DMS153 treated with DMSO at 0.1 percent for 48 hours (cell line): Measurements from ENCODE around the gene KRTAP5-5.
"Not testable (repeated sequence)": the region's sequence is repeated elsewhere in the genome, so short reads cannot be mapped to it uniquely, and the experiment has no call there.

Experiments
- DNase-seq: peaks from one replicate; lab custom pipeline; 2025; ENCODE audit not compliant: unreplicated experiment; lab: John Stamatoyannopoulos, UW

KRTAP5-5 gene

GRCh38 chr11:1655168-1656060 lies 25.8 kb downstream of the KRTAP5-5 start:
- DNase-seq, result no peak

GRCh38 chr11:1656061-1656441 lies 26.5 kb downstream of the KRTAP5-5 start:
- DNase-seq, result no peak

- no peak for DNase-seq
Observed at GRCh38 chr11:1656670-1657069, 27.1 kb downstream of the KRTAP5-5 start.

DNA sequence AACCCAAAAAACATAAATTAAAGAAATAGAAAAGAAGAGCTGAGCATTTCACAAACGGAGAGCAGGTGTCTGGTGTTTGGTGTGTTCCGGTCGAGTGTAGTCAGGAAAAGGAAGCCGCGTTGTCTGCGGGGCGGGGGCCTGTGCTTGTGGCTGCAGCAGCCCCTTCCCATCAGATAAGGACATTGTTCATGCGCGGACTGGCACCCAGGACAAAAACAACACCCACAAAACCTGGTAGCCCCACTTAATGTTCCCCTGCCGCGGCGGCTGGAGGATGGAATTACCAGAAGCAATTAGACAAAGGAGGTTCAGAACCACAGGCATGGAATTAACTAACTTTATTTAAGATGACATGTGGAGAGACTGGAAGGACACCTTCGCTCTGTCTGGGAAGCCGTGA lies 29.9 kb downstream of the KRTAP5-5 start:
- no peak for DNase-seq

GRCh38 chr11:1660111-1660867 lies 30.7 kb downstream of the KRTAP5-5 start:
- DNase-seq, result no peak

DNA sequence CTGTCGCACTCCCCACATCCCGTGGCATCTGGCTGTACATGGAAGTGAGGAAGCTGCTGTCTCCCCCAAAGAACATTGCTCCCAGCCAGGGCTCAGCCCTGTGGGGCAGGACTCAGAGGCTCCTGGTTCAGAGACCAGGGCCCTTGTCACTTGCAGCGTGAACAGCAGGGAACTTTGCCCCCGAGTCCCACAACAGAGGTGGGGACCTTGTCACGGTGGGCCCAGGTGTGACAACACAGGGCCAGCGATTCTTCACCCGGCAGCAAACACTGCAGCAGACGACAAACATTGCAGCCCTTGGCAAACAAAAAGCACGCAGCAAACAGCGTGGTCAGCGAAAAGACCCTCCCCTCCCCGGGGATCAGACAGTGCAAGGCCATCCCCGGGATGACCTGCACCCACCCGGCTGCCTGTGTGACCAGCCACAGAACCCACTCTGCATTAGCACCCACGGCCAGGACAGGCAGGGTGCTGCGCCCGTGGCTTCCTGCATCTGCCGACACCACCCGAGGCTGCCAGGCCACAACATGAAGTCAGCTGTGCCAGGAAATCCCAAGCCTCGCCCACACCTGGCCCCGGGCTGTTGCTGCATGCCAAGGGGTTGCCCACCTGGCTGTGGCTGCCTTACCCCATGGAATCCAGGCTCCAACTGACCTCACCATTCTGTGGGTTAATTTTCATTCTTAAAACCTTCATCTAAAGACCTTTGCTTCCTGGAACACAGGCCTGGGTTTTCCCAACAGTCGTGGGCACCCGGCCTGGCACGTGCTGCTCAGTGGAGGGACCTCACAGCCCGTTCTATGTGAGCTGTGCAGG lies 32.1 kb downstream of the KRTAP5-5 start:
- DNase-seq, result not testable (repeated sequence)

DNA sequence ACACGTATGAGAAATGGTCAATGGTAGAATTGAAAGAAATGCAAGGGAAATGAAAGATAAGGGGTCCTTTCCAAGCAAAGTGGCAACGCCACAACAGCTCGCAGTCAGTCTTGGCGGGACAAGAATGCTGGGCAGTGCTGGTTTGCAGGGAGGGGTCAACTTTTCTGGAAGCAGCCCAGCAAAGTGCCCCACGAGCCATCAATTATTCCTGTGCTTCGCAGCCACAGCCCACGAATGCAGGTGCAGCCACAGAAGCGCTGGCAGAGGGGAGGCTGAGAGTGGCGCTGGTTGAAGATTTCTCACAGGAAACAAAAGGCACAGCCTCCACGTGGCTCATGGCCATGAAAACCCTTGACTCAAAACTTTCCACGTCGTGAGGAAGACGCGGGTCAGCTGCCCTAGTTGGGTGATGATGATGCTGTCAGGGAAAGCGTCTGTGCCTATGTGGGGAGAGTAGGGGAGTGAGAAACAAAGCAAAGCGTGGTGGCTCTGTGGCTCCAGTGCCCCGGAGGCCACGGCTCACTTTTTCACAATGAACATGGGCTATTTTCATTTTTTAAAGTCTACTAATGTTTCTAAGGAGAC lies 33.2 kb downstream of the KRTAP5-5 start:
- DNase-seq, result not testable (repeated sequence)

- no peak for DNase-seq
Observed at GRCh38 chr11:1665313-1665712, 35.7 kb downstream of the KRTAP5-5 start.

DNA sequence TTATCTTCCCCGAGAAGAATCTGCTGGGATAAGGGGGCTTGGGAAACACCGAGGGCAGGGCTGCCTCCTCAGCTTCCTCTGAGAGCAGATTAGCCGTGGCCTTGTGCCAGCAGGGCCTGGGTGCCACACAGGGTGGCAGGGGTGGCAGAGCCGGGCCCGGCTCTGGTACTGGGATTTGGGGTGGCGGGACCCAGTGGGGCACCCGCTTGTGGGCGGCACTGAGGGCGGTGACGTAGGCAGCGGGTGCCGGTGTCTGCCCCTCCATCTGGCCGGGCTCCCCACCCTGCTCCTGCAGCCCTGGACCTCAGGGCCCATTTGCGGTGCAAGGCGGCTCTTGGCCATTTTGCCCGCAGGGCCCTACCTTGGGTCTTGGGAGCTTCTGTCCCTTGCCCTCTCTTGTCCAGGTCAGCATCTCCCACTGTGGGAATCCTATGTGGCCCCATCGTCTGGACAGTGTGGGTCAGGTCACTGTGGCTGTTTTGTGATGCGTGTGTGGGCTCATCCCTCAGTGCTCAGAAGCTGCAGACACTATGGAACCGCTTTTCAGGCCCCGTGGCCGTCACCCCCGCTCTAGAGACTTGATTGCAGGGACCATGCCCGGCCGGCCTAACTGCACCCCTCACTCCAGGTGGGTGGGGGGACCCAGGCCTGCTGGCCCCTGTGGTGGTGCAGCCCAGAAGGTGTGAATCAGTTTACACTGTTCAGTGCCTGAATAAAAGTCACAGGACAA lies 37.7 kb downstream of the KRTAP5-5 start:
- DNase-seq, result no peak

DNA sequence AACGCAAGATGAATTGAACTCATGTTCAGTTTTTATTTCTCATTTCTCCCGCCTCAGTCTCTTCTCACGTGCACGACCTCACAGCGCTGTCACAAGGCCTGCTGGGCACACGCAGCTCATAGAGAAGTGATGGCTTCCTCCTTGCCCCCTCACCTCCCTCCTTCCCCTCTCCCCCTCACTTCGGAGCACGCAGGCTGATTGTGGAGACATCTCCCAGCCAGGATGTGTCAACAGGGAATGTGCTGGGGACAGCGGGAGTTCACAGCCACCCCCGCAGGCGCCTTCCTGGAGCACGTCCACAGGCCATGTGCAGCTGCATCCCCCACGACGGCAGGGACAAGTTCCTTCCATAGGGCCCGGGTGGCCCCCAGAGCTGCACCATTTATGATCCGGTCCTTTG lies 38.3 kb downstream of the KRTAP5-5 start:
- DNase-seq, result no peak

GRCh38 chr11:1668911-1669473 lies 39.4 kb downstream of the KRTAP5-5 start:
- no peak for DNase-seq

- no peak for DNase-seq
Observed at GRCh38 chr11:1669546-1670218, 40.1 kb downstream of the KRTAP5-5 start.

DNA sequence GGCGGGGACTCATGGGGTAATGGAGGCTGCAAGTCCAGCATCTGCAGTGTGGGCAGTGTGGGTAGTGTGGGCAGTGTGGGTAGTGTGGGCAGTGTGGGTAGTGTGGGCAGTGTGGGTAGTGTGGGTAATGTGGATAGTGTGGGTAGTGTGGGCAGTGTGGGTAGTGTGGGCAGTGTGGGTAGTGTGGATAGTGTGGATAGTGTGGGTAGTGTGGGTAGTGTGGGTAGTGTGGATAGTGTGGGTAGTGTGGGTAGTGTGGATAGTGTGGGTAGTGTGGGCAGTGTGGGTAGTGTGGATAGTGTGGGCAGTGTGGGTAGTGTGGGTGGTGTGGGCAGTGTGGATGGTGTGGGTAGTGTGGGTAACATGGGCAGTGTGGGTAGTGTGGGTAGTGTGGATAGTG lies 40.9 kb downstream of the KRTAP5-5 start:
- not testable (repeated sequence) for DNase-seq

GRCh38 chr11:1670905-1671371 lies 41.4 kb downstream of the KRTAP5-5 start:
- DNase-seq, result no peak

DNA sequence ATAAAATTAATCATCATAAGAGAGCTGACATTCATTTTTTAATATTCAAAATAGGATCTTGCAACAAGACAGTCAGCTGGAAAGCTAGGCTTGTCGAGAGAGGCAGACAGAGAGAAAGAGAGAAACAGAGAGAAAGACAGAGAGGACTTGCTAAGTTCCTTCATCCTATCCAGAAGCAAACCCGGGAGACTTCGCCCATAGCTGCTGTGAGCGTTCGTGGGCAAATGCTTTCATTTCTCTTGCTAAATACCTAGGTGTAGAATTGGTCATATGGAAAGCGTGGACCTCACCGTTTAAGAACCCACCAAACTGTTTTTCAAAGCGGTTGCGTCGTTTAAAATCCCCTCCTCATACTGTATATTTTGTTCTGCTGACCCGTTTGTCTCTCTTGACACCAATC lies 42.1 kb downstream of the KRTAP5-5 start:
- no peak for DNase-seq

DNA sequence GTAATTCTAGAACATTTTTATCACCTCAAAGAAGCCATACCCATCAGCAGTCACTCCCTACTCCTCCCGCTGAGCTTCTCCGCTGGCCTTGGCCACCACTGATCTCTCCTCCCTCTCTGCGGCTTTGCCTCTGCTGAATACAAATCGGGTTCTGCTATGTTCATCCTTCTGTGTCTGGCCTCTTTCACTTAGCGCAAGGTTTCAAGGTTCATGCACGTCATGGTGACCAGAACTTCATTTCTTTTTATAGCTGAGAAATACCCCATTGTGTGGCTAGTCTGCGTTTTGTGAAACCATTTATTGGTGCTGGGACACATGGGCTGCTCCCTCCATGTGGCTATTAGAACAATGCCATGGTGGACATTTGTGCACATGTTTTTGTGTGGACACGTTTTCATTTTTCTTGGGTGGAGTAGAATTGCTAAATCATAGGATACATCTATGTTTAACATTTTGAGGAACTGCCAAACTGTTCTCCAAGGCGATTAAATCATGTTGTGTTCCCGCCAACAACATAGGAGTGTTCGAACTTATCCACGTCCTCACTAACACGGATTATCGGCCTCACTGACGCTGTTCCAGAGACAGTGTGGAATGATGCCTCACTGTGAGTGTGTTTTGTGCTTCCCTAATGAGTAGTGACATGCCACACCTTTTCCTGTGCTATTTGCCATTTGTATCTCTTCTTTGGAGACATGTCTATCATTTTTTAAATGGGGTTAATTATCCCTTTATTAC lies 43.2 kb downstream of the KRTAP5-5 start:
- no peak for DNase-seq

DNA sequence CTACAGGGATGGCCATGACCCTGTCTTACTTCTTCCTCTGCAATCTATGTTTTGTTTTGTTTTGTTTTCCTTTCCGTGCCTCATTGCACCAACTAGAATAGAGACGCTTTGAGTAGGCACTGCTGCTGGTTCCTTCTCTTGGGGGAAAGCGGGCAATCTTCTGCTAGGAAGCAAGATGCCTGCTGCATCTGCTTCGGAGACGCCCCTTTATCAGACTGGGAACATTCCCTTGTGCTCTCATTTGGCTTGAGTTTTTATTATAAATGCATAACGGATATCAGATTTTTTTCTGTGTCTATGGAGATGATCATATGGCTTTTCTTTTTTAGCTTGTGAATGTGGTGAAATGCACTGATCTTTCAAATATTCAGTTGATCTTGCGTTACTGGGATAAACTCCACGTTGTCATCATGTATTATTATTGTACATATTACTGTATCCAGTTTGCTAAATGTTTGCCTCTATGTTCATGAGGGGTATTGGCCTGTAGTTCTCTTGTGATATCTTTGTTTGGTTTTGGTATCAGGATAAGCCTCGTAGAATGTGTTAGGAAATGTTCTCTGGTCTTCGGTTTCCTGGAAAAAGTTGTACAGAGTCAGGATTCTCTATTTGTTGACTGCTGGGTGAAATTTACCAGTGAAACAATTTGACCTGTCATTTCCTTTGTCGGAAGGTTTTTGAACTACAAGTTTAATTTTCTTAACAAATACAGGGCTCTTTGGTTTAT lies 44.0 kb downstream of the KRTAP5-5 start:
- no peak for DNase-seq
